Tibial artery (tissue), 4 donors: ENCODE measurements around the gene NET1.

Experiments
- DNase-seq, 2 donors: peaks; one replicate each; pipeline ENCODE4 v3.0.0-alpha.2; 2019
- H3K27ac ChIP-seq, 2 donors: fragments of 200-600 bp; sonication (generic) in 1 of 2; 1 replicate in 1 of 2; 2 replicates in 1 of 2; pipeline ENCODE4 v1.5.1; 2018 to 2019; ENCODE audit warnings: mild to moderate bottlenecking in 1 of 2
- H3K27me3 ChIP-seq, 2 donors: fragments of 200-600 bp; sonication (generic) in 1 of 2; one replicate each; pipeline versions ENCODE4 v1.5.1 to v1.6.0; 2016 to 2019
- H3K36me3 ChIP-seq, 3 donors: fragments of 200-600 bp; sonication (generic) in 2 of 3; one replicate each; pipeline ENCODE4 v1.5.1; 2016 to 2019; ENCODE audit warnings: mild to moderate bottlenecking in 2 of 3
- H3K4me1 ChIP-seq, 4 donors: fragments of 200-600 bp; sonication (generic) in 2 of 4; 1 replicate in 3 of 4; 2 replicates in 1 of 4; pipeline ENCODE4 v1.5.1; 2016 to 2019
- H3K4me3 ChIP-seq, 2 donors: fragments of 200-600 bp; sonication (generic) in 1 of 2; 1 replicate in 1 of 2; 2 replicates in 1 of 2; pipeline ENCODE4 v1.5.1; 2018 to 2019; ENCODE audit warnings: mild to moderate bottlenecking in 2 of 2
- H3K9me3 ChIP-seq, 3 donors: fragments of 200-600 bp; sonication (generic) in 1 of 3; one replicate each; pipeline ENCODE4 v1.5.1; 2016 to 2019
- CTCF ChIP-seq, 2 experiments: fragments of 200-600 bp in 1 of 2; fragments of 450-650 bp in 1 of 2; IDR thresholded peaks; one replicate each; pipeline ENCODE4 v1.5.1; 2017 to 2019; ENCODE audit warnings: antibody characterized with exemption in 2 of 2, mild to moderate bottlenecking in 1 of 2, moderate library complexity in 1 of 2
- intact Hi-C: fragments of 100-400 bp; cut with DNase I; formaldehyde crosslinking; loops from one replicate; pipeline ENCODE4 v1.15.0; 2023; ENCODE audit warnings: low total_unique reads

NET1 gene

GRCh38 chr10:5458949-5459747, 46.8 kb downstream of the NET1 start:
- Histone ChIP-seq H3K27me3 (no peaks in the 10 kb centered on the region), H3K36me3 (peaks cover 61 to 71% (median 66%) of the 10 kb centered on the region in 3 donors), H3K4me3 (no peak overlapping the region), H3K27ac (no peak overlapping the region), H3K4me1 (peaks cover 0 to 35% (median 10%) of the 10 kb centered on the region in 4 donors), H3K9me3 (no peaks in the 10 kb centered on the region)
- DNase-seq = no peak
- intact Hi-C loops = no loop called here
- TF ChIP-seq CTCF (IDR thresholded peaks at IDR 0.05) = no peak

- no peak for TF ChIP-seq CTCF (IDR thresholded peaks at IDR 0.05)
- Histone ChIP-seq H3K36me3 (peaks cover 46 to 56% (median 51%) of the 10 kb centered on the region in 3 donors), H3K9me3 (no peaks in the 10 kb centered on the region), H3K4me3 (no peak overlapping the region), H3K27me3 (no peaks in the 10 kb centered on the region), H3K4me1 (peaks cover 0 to 28% (median 6%) of the 10 kb centered on the region in 4 donors), H3K27ac (peak overlapping the region in 1 of 2 donors; percentile 24)
- intact Hi-C loops = loop anchor here (5.0 kb wide), 1 partner anchor 67 kb away; no protein-coding TSS in a partner anchor
- no peak for DNase-seq
Measured at GRCh38 chr10:5460468-5461202, 48.3 kb downstream of the NET1 start.

GRCh38 chr10:5461203-5461588, 48.8 kb downstream of the NET1 start:
- H3K9me3 ChIP-seq = no peaks in the 10 kb centered on the region
- peak overlapping the region in 1 of 2 donors; percentile 24 for H3K27ac ChIP-seq
- intact Hi-C loops = loop anchor here (5.0 kb wide), 1 partner anchor 66 kb away; no protein-coding TSS in a partner anchor
- peaks cover 41 to 51% (median 45%) of the 10 kb centered on the region in 3 donors for H3K36me3 ChIP-seq
- no peak overlapping the region for H3K4me3 ChIP-seq
- H3K4me1 ChIP-seq = peaks cover 0 to 27% (median 8%) of the 10 kb centered on the region in 4 donors
- DNase-seq = no peak
- no peak for TF ChIP-seq CTCF (IDR thresholded peaks at IDR 0.05)
- no peaks in the 10 kb centered on the region for H3K27me3 ChIP-seq

- intact Hi-C loops = loop anchor here (5.0 kb wide), 1 partner anchor 65 kb away; no protein-coding TSS in a partner anchor
- no peak for TF ChIP-seq CTCF (IDR thresholded peaks at IDR 0.05)
- no peaks in the 10 kb centered on the region for H3K27me3 ChIP-seq
- peaks cover 31 to 41% (median 35%) of the 10 kb centered on the region in 3 donors for H3K36me3 ChIP-seq
- peaks cover 0 to 25% (median 14%) of the 10 kb centered on the region in 4 donors for H3K4me1 ChIP-seq
- H3K4me3 ChIP-seq = no peak overlapping the region
- H3K27ac ChIP-seq = peak overlapping the region; percentile 24 to 47
- no peak for DNase-seq
- H3K9me3 ChIP-seq = no peaks in the 10 kb centered on the region
Measured at GRCh38 chr10:5461914-5462840, 49.8 kb downstream of the NET1 start.

GRCh38 chr10:5462841-5463293, 50.5 kb downstream of the NET1 start:
- Histone ChIP-seq H3K27ac (no peak overlapping the region), H3K36me3 (peaks cover 25 to 34% (median 29%) of the 10 kb centered on the region in 3 donors), H3K9me3 (peaks cover 0 to 2% (median 0%) of the 10 kb centered on the region in 3 donors), H3K27me3 (no peaks in the 10 kb centered on the region), H3K4me3 (no peak overlapping the region), H3K4me1 (peaks cover 0 to 26% (median 15%) of the 10 kb centered on the region in 4 donors)
- no peak for DNase-seq
- intact Hi-C loops = loop anchor here (5.0 kb wide), 1 partner anchor 64 kb away; no protein-coding TSS in a partner anchor
- TF ChIP-seq CTCF (IDR thresholded peaks at IDR 0.05) = no peak
